GDM1 (cell line): Measurements from ENCODE around the gene MYO16.
"Not testable (repeated sequence)": the region's sequence is repeated elsewhere in the genome, so short reads cannot be mapped to it uniquely, and the experiment has no call there.

Source experiments
- DNase-seq: peaks from one replicate; lab custom pipeline; 2025; lab: John Stamatoyannopoulos, UW

The MYO16 gene

DNA sequence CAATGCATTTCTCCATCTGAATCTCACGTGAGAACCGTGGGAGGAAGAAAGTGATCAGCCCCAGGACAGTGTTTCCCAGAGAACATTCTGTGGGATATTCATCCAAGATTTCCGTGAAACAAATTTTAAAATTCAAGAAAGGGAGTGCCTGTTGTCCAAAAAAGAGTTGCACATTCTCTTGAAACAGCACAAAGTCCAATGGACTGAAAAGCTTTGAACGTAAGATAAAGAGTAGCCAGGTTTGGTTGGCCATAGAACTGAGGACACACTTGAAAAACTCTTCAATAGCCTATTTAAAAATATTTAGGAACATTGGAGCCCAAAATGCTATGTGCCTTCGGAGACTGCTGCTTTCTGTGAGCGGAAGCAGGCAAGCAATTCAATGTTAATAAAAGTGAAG is 353.9 kb downstream of the MYO16 start:
- DNase-seq: no peak

DNA sequence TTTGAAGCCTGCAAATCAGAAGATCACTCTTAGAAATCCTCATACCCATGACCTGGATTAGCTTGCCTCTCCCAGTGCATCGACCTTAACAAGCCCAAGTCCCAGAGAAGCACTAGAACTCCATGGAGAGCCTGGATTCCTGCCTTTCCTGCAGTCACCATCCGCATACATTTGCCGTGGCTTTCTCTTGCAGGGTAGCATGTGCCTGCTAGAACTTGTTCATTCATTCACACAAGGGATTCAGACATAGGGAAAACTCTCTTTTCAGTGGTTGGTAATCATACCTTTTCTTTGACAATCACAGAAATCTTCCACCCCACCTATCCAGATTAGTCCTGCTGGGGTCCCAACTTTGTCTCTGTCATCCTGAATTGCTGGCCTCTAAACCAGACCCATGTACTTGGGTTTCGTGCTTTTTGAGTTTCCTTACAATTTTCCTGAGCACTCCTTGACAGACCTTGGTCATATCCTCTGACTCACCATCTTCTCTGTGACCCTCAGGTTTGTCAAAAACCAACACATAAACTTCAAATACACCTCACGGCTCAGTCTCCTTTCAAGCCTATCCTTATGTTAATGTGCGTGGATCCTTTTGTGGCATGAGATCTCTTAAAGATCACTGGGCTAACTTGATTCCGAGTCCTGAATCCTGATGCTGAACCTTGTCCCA is 355.0 kb downstream of the MYO16 start:
- DNase-seq: no peak

DNA sequence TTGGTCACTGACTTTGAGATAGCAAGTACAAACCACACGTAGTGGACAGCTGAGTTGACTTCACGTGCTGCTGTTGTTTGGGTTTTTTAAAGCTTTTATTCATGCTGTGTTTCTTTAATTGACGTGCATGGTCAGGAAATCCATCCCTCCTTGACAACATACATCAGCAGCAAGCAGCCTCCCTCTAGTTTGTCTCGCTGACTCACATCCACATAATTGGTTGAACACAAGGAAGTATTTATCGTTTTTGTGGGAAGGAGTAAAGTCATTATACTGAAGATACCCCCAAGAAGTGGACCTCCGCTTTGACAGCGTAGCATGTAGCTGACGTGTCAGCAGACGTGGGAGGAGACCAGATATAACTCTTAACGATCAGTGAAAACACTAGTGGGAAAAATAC is 355.8 kb downstream of the MYO16 start:
- DNase-seq: no peak

DNA sequence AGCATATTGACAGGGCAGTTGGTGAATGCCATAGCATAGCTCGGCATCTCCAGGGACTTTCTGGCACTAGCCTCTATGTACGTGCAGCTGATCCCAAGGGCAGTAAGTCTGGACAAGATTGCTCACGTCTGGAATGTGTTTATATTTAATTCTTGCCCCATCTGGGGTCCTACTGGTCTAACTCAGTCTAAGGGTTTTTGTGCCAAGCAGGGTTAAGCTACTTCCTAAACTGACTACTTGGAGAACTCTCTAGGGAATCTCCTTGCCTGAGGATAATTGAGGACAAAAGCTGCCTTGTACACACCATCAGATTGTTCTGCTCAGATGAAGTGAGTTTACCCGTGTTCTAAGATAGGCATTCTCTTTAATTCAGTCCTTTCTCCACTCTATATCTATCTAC is 358.1 kb downstream of the MYO16 start:
- DNase-seq: no peak

DNA sequence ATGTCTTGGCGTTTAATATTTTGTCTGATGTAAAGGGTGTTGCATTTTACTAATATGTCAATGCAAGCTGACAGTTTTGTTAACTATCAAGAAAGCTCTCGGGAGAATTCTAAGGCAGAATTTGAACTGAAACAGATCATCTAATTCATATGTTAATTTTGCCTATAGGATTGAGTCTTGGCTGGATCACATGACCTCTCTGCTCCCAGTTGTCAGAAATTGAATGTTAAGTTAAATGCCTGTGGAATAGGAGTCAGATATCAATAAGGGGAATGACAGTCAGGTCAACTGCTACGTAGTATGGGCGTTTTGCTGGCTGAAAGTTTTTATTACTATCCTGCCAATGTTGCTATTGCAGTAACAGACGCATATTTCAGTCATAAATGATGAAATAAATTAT is 358.5 kb downstream of the MYO16 start:
- DNase-seq: no peak

DNA sequence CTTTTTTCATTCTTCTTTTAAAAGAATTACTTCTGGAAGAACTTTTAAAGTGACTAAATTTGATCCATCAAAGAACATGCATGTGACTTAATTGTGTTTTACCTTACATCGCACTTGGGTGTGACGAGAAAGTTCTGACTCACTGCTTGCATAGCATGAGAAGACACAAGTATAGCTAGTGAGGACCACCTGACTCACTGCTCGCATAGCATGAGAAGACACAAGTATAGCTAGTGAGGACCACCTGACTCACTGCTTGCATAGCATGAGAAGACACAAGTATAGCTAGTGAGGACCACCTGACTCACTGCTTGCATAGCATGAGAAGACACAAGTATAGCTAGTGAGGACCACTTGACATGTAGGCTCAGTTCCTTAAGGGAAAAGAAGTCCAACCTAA is 362.0 kb downstream of the MYO16 start:
- DNase-seq: not testable (repeated sequence)

DNA sequence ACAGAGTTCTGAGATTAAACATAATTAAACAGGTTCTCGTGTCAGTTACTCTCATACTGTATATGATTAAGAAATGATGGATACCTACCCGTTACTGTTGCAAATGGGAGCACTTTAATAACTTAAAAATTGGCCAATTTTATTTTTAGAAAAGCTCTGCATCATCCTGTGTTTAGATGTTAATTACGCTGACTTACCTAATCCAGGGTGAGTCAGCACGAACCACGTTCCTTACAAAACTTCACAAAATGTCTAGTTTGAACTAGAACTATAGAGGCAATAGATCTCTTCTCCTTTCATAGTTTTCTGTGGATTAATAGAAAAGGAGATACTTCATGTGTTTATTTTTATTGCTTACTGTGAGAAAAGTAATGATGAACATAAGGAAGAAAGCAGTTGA is 363.9 kb downstream of the MYO16 start:
- no peak for DNase-seq

DNA sequence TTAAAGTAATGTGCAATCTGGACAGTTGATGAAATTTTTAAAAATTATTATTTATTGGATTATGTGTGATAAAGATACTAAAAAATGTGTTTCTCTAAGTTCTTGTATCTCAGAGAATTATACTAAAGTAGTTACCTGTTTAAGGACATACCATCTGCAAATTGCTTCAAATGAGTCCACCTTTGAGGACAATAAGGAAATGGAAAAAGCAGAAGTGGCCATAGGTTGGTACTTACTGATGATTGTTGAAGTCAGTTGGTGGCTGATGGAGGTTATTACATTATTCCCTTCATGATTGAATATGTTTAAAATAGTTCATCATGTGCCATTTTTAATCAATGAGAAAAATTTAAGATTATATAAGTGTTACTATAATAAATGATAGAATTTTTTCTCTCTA is 367.0 kb downstream of the MYO16 start:
- DNase-seq: no peak

DNA sequence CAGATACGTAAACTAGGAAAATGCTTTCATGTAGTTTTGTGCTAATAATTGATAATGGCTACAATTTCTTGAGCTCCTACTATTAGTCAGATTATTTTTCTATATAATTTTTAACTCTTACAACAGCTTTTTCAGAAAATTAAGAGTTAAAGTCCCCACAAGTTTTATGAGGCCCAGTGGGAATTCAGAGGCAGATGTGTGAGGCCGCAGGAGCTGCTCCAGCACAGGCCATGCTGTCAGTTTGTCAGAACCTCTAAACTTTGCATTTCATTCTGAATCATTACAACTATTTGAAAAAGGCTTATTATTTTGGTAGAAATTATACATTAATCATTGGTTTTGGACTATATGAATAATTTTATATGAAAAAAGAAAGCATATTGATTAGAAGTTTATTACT is 370.8 kb downstream of the MYO16 start:
- DNase-seq: no peak

DNA sequence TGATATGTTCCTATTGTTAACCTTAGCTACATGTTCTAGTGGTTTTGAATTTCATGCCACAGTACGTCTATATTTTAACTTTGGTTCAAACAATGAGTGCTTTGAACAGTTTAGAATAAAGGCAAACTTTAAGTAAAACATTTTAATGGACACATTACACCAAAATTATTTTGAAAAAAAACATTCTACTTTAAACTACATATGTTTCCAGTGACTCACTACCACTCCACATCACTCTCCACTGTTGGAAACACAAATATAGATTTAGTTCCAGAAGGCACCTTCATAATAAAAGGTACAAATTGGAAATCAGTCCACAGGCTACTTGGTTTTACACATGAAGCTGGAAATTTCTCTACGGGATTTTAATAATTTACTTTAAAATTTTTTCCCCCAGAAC is 373.5 kb downstream of the MYO16 start:
- no peak for DNase-seq

DNA sequence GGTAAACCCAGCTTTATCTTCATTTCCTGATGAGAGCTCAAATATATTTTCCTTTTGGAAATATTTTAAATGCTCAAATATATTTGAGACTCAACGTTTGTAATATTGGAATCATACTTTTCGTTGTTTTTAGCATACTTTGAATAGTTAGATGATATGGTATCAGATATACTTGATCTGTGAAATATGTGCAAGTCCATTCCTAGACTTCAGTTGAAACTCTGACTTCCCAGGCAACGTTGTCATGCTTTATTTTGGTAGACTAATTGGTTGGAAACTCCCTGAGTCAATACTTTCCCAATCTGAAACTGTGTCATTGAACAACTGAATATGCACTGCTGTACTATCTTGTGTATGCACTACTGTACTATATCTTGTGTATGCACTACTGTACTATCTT is 378.5 kb downstream of the MYO16 start:
- DNase-seq: no peak

DNA sequence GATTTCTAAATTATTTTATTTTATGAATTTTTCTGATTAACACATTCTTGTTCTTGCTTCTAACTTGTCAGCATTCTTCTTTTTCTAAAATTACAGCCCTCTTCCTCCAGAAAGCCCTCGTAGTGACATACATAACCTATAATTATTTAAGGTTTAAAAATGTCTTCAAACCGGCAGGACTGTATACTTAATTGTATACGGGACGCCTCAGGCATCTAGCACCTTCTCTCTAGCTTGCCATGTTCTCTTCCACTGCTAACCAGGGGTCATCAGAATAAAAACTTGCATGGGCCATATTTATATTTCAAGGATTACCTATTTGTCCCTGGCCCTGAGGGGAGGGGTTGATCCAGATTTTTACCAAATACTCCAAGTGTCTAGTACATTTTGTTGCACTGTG is 380.3 kb downstream of the MYO16 start:
- DNase-seq: no peak

DNA sequence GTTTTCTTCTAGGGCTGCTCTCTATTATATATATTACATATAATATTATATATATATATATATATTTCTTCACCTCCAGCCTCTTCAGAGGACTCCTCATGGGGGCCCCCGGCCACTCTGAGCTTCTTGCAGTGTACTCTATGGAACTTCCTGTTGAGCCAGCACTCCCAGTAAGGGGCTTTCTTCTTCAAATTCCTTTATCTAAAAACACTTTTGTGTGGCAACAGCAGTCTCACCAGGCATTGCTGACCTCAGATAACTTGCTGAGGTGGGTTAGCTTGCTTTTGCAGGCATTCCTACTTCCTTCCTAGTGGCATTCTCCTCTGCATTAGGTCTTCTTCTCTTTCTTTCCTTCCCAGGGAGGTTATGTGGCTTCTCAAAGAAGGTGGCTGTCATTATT is 381.5 kb downstream of the MYO16 start:
- peak; percentile 67 for DNase-seq

DNA sequence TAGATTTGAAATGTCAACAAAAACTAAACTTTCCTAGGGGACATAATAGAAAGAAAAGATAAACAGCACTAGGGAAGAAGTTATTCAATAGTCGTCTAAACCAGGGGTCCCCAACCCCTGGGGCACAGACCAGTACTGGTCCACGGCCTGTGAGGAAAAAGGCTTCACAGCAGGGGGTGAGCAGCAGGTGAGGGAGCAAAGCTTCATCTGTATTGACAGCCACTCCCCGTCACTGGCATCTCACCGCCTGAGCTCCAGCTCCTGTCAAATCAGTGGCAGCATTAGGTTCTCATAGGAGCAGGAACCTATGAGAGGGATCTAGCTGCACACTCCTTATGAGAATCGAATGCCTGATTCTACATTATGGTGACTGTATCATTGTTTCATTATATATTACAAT is 382.7 kb downstream of the MYO16 start:
- DNase-seq: no peak

DNA sequence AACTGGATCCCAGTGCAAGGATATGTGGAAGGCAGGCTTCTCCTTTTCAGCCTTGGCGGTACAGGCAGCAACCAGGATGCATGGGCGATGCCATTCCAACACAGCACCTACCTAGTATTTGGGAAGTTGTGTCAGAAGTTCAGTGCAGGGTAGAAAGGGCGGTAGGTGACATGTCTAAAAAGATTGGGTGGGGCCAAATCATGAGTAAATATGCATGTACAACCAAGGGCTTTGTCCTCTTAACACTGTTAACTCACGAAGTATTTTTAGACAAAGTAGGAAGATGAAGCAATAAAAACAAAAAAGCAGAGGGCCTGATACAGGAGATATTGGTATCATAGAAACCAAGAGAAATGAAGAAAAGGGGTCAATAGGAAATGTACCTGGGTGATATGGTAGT is 392.1 kb downstream of the MYO16 start:
- no peak for DNase-seq

DNA sequence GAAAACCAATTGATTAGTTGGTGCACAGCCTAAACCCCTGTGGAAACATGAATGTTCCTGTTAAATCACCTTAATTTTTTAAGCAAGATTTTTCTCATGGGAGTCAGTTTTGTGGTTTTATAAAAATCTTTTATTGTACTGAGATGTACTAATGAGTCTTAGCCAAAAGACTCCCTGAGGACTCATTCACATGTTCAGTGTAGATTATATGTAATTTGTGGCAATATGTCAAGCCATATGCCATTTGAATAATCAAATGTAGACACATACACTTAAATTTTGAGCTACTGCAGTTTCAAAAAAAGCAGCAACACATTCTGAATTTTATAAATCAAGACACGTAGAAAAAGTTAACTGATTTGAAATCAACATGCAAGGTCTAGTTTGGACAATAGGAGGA is 395.2 kb downstream of the MYO16 start:
- no peak for DNase-seq

DNA sequence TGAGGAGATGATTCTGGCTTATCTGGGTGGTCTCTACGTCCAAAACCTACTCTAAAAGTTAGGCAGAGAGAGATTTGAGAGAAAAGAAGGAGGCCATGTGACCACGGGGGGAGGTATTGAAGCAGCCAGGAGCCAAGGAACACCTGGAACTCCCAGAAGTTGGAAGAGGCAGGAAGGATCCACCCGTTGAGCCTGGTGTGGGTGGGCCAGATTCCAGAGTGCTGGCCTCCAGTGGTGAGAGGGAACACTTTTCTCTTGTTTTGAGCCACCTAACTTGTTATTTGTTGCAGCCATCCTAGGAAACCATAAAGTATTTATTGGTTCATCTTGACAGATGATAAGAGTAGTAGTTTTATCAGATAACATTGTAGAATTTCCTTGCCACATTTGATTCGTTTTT is 396.9 kb downstream of the MYO16 start:
- no peak for DNase-seq

DNA sequence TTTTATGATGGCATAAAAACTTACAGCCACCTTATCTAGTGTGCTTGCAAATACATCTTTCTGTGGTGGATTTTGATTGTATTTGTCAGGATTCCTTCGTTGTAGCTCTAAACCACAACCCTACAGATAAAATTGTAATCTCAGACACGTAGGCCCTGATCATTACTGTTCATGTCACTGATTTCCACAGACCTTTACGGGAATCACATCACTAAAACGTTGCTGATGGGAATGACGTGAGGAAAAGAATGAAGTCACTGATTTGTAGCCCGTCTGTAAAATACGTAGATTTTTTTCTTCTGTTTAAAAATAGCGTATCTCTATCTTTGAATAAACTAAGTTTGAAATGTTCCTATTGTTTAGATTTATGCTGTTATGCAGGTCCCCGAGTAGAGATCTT is 399.2 kb downstream of the MYO16 start:
- DNase-seq: no peak

DNA sequence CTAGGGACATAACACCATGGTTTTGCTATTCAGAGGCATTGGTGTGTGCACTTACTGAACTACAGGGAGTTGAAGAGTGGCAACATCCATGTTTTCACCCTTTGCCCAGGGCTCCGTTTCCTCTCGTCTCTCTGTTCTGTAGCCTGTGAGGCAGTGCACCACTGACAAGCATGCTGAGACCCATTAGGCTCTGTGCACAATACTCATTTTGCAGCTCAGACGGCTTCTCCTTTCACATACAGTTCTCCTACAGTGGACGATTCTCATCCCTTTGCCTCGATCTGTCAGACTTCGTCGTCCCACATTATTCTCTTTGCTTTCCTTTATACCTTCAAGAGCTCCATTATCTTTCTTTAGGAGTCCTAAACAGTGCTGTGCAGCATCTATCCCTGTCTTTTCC is 403.7 kb downstream of the MYO16 start:
- DNase-seq: no peak

DNA sequence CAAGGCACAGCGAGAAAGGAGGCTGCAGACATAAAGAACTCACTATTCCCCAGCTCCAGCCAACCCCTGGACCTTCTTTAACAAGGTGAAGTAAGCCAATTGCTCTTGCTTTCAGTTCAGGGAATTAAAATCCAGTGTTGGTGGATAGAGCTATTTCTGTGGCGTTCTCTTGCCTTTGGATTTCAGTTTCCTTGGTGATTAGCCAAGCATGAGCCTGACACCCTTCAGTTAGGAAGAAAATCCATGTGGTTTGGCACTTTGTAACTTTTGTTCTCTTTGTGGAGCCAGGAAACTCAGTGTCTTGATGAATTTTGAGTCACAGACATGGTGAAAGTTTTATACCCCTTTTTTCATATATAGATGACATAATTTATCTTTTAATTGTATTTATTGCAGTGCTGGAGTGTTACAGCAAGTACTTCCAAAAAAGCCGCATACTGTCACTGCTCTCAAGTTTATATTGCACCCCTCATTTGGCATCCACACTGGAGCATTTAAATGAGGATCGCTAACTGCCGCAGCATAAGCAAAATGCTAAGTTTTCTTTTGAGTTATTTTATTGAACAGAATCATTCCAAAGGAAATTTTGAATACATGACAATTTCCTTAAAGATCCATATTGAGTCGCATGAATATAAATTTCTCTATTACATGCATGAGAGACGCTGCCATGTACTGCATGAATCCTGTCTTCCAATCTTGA is 406.8 kb downstream of the MYO16 start:
- no peak for DNase-seq

DNA sequence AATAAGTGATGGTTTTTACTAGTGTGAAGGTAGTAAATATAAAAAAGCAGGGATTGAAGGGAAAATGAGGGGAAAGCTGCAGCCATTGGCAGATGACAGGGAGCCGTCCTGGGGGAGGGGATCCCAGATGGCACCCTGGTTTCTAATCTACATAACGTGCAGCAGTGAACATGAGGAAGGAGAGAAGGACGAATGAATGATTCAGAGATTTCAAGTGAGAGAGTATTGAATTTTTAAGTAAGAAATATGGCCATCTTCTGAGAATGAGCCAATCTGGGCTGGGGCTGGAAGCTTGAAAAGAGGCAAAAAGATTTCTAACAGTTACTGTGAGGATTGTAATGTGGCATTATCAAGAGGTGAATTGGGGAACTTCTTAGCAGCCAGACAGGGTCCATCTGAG is 414.2 kb downstream of the MYO16 start:
- no peak for DNase-seq

DNA sequence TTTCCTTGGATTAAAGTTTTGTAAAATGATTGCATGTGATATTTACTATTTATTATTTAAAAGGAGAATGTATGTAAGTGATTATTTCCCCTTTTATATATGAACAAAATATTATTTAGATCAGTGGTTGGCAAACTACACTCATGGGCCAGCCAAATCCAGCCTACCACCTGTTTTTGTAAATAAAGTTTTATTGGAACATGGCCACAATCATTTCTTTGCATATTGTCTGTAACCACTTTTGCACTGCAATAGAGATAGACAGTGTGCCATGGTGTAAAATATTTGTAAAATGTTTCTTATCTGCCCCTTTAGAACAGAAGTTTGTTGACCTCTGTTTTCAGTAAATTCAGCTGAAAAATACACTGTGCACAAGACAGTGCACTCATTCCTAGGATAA is 426.4 kb downstream of the MYO16 start:
- DNase-seq: no peak

DNA sequence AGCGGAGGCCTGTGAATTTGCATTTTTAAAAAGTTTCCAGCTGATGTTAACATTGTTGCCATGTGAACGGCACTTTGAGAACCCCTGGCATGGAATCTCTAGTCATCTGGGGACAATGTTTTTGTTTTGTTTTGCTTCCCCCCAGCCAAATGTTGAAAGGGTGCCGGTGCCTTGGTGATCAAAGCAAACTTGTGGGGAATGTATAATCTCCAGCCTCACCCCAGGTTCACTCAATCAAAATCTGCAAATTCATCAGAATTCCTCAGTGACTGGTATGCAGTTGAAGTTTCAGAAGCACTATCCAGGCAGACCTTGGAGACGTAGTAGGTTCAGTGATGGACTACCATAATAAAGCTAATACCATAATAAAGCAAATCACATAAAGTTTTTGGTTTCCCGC is 428.7 kb downstream of the MYO16 start:
- no peak for DNase-seq

DNA sequence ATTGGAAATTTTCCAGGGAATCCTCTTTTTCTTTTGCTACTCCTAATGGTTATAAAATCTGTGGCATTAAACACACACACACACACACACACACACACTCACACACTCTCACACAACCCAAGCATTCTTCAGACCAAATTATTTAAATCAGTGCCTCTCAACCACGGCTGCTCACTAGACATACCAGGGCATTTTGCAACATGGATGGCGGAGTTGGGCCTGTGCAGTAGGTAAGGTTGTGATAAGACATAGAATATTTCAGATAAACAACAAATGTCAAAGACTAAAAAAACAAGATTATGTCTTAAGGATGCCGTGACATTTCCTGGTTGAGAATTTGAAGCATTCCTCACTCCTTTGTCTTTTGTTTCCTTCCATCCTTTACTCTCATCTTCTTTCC is 443.1 kb downstream of the MYO16 start:
- DNase-seq: no peak
